CD14-positive monocyte (primary cell): ENCODE measurements around the gene CRIP2. TPM values are rescaled to one million over a fixed set of nuclear protein-coding genes. Genes with fewer than 3 reads are reported as not detected.

Experiments
- DNase-seq, 3 donors: peaks; one replicate each; pipeline ENCODE4 v3.0.0-alpha.2; 2011 to 2022
- H2AFZ ChIP-seq: 2 replicates; pipeline ENCODE4 v1.6.0; 2012; ENCODE audit warnings: mild to moderate bottlenecking, low read depth, low read length, inconsistent platforms; ENCODE audit not compliant: insufficient read depth, poor library complexity, severe bottlenecking
- H3K27ac ChIP-seq, 2 donors: 1 replicate in 1 of 2; 2 replicates in 1 of 2; pipeline ENCODE4 v1.5.1; 2012 to 2013; ENCODE audit warnings: low read length in 2 of 2, control low read depth in 1 of 2, inconsistent platforms in 1 of 2, low read depth in 1 of 2, mild to moderate bottlenecking in 1 of 2
- H3K27me3 ChIP-seq, 2 donors: one replicate each; pipeline versions ENCODE4 v1.6.0 to v1.6.1; 2011 to 2013; ENCODE audit warnings: low read length in 2 of 2; ENCODE audit not compliant: control insufficient read depth in 2 of 2, insufficient read depth in 2 of 2
- H3K36me3 ChIP-seq, 2 donors: replicated peaks in 1 of 2; 1 replicate in 1 of 2; 2 replicates in 1 of 2; pipeline versions ENCODE4 v1.5.1 to v1.6.1; 2012 to 2013; ENCODE audit warnings: low read length in 2 of 2, control low read depth in 1 of 2, inconsistent platforms in 1 of 2, mild to moderate bottlenecking in 1 of 2; ENCODE audit not compliant: insufficient read depth in 2 of 2, control insufficient read depth in 1 of 2
- H3K4me1 ChIP-seq, 2 donors: 1 replicate in 1 of 2; 2 replicates in 1 of 2; pipeline versions ENCODE4 v1.5.1 to v1.6.1; 2012 to 2013; ENCODE audit warnings: low read length in 2 of 2, control low read depth in 1 of 2, inconsistent platforms in 1 of 2, mild to moderate bottlenecking in 1 of 2, moderate library complexity in 1 of 2; ENCODE audit not compliant: insufficient read depth in 2 of 2, control insufficient read depth in 1 of 2
- H3K4me2 ChIP-seq: replicated peaks from 2 replicates; pipeline ENCODE3; 2012; ENCODE audit warnings: low read length, moderate library complexity, mild to moderate bottlenecking; ENCODE audit not compliant: poor library complexity, severe bottlenecking; ENCODE audit errors: extremely low read depth
- H3K4me3 ChIP-seq, 3 experiments: fragments of 200-600 bp in 1 of 3; sonication (generic) in 1 of 3; replicated peaks in 1 of 3; 1 replicate in 2 of 3; 2 replicates in 1 of 3; pipeline ENCODE4 v1.5.1; 2011 to 2013; ENCODE audit warnings: low read length in 3 of 3, mild to moderate bottlenecking in 3 of 3, control low read depth in 2 of 3, low read depth in 2 of 3, inconsistent platforms in 1 of 3, moderate library complexity in 1 of 3
- H3K79me2 ChIP-seq: 2 replicates; pipeline ENCODE4 v1.6.0; 2012; ENCODE audit warnings: mild to moderate bottlenecking, control low read depth, inconsistent platforms, low read length, moderate library complexity; ENCODE audit not compliant: insufficient read depth
- H3K9ac ChIP-seq: 2 replicates; pipeline ENCODE4 v1.6.0; 2017; ENCODE audit warnings: low read length, mild to moderate bottlenecking; ENCODE audit not compliant: insufficient read depth, poor library complexity, severe bottlenecking
- H3K9me3 ChIP-seq, 2 donors: replicated peaks in 1 of 2; 1 replicate in 1 of 2; 2 replicates in 1 of 2; pipeline versions ENCODE4 v1.5.1 to v1.6.1; 2012 to 2013; ENCODE audit warnings: low read length in 2 of 2, control low read depth in 1 of 2; ENCODE audit not compliant: control insufficient read depth in 1 of 2, insufficient read depth in 1 of 2
- H4K20me1 ChIP-seq: 2 replicates; pipeline ENCODE4 v1.6.0; 2012; ENCODE audit warnings: mild to moderate bottlenecking, low read length, control low read depth, moderate library complexity; ENCODE audit not compliant: insufficient read depth
- H3K27ac Mint-ChIP-seq, 7 donors: one replicate each; pipeline ENCODE4 v1.8.0; 2020; ENCODE audit warnings: mild to moderate bottlenecking in 7 of 7, mixed read lengths in 7 of 7, moderate library complexity in 6 of 7, inconsistent platforms in 2 of 7
- H3K27me3 Mint-ChIP-seq, 3 donors: one replicate each; pipeline ENCODE4 v1.8.0; 2021 to 2022; ENCODE audit warnings: low read depth in 3 of 3, mild to moderate bottlenecking in 3 of 3, mixed read lengths in 3 of 3, moderate library complexity in 3 of 3, inconsistent platforms in 1 of 3
- H3K36me3 Mint-ChIP-seq, 2 donors: one replicate each; pipeline ENCODE4 v1.8.0; 2020; ENCODE audit warnings: mixed read lengths in 2 of 2, inconsistent platforms in 1 of 2, mild to moderate bottlenecking in 1 of 2
- H3K4me1 Mint-ChIP-seq: one replicate; pipeline ENCODE4 v1.8.0; 2020; ENCODE audit warnings: mild to moderate bottlenecking, mixed read lengths
- H3K4me3 Mint-ChIP-seq, 2 donors: one replicate each; pipeline ENCODE4 v1.8.0; 2020; ENCODE audit warnings: mild to moderate bottlenecking in 2 of 2, mixed read lengths in 2 of 2, moderate library complexity in 1 of 2
- H3K9me3 Mint-ChIP-seq, 7 donors: one replicate each; pipeline ENCODE4 v1.8.0; 2020 to 2022; ENCODE audit warnings: mixed read lengths in 7 of 7, mild to moderate bottlenecking in 6 of 7, moderate library complexity in 6 of 7, inconsistent platforms in 2 of 7
- CTCF ChIP-seq: fragments of 200-600 bp; IDR thresholded peaks from one replicate; pipeline ENCODE4 v1.8.0; 2022; ENCODE audit warnings: antibody characterized with exemption, mild to moderate bottlenecking
- WGBS: methylation state at CpG from one replicate; pipeline ENCODE4 v1.1.5; 2013; ENCODE audit warnings: missing lambda C conversion rate; ENCODE audit not compliant: insufficient coverage; 5-methylcytosine and 5-hydroxymethylcytosine counted together
- intact Hi-C, 2 donors: fragments of 100-400 bp; cut with micrococcal nuclease; formaldehyde crosslinking; loops; one replicate each; pipeline versions ENCODE4 v1.15.0 to v1.15.1; 2023
- polyA plus RNA-seq, 3 donors: library from polyadenylated mRNA; depleted of rRNA in 1 of 3; unstranded in 2 of 3; stranded (reverse) in 1 of 3; fragments of 300-500 nt in 2 of 3; fragments of >200 nt in 1 of 3; fragmentation: Illumina TruSeq in 2 of 3; gene quantifications; 1 replicate in 2 of 3; 2 replicates in 1 of 3; pipeline ENCODE4 v1.2.3, GENCODE V29; 2012 to 2021

CRIP2 gene
- polyA plus RNA-seq, 3 donors: 2.1 to 4.0 (median 3.3) TPM

- Mint-ChIP-seq H3K36me3 (peaks cover 0 to 4% of the 10 kb centered on the region in 2 donors), H3K4me1 (peaks cover 35% of the 10 kb centered on the region), H3K4me3 (peak overlapping the region in 1 of 2 donors; percentile 78), H3K9me3 (peaks cover 5 to 23% (median 13%) of the 10 kb centered on the region in 7 donors), H3K27ac (peak overlapping the region in 2 of 7 donors; percentile 48 to 69), H3K27me3 (peaks cover 47 to 83% (median 58%) of the 10 kb centered on the region in 3 donors)
- H3K27ac ChIP-seq: no peak overlapping the region
- H3K27me3 ChIP-seq: peaks cover 26 to 66% of the 10 kb centered on the region in 2 donors
- 49% methylated on average over 15 of the region's 16 CpGs for WGBS
- H3K4me1 ChIP-seq: peaks cover 35 to 51% of the 10 kb centered on the region in 2 donors
- H2AFZ ChIP-seq: no peak overlapping the region
- no peak overlapping the region for H3K4me2 ChIP-seq
- no peak for DNase-seq
- peaks cover 9 to 27% of the 10 kb centered on the region in 2 donors for H3K9me3 ChIP-seq
- no peaks in the 10 kb centered on the region for H3K36me3 ChIP-seq
- no peaks in the 10 kb centered on the region for H3K79me2 ChIP-seq
- H4K20me1 ChIP-seq: peaks cover 7% of the 10 kb centered on the region
- intact Hi-C loops: no loop called here
- no peak for TF ChIP-seq CTCF
- no peak overlapping the region for H3K9ac ChIP-seq
- no peak overlapping the region for H3K4me3 ChIP-seq
These were observed 2.4 kb downstream of the CRIP2 start for GRCh38 chr14:105476831-105477659.

GRCh38 chr14:105477660-105478397, 3.2 kb downstream of the CRIP2 start:
- 10% methylated on average over 46 of the region's 56 CpGs for WGBS
- peak overlapping the region in 1 of 2 donors; percentile 78 for H3K4me3 Mint-ChIP-seq
- peaks cover 43% of the 10 kb centered on the region for H3K4me1 Mint-ChIP-seq

More at GRCh38 chr14:105477660-105478397, 3.2 kb downstream of the CRIP2 start:
- Histone ChIP-seq H3K4me2 (no peak overlapping the region), H3K9me3 (peaks cover 9 to 27% of the 10 kb centered on the region in 2 donors), H4K20me1 (peaks cover 7% of the 10 kb centered on the region), H3K4me3 (no peak overlapping the region), H3K4me1 (peaks cover 43 to 58% of the 10 kb centered on the region in 2 donors), H3K9ac (no peak overlapping the region), H3K27me3 (peaks cover 26 to 63% of the 10 kb centered on the region in 2 donors), H3K27ac (no peak overlapping the region), H3K36me3 (no peaks in the 10 kb centered on the region), H2AFZ (no peak overlapping the region), H3K79me2 (no peaks in the 10 kb centered on the region)
- no peak for TF ChIP-seq CTCF
- peaks cover 47 to 80% (median 55%) of the 10 kb centered on the region in 3 donors for H3K27me3 Mint-ChIP-seq
- intact Hi-C loops: no loop called here
- peak overlapping the region in 1 of 7 donors; percentile 25 for H3K27ac Mint-ChIP-seq
- peaks cover 5 to 23% (median 15%) of the 10 kb centered on the region in 7 donors for H3K9me3 Mint-ChIP-seq
- H3K36me3 Mint-ChIP-seq: peaks cover 0 to 7% of the 10 kb centered on the region in 2 donors
- peak in 1 of 3 donors; percentile 36 for DNase-seq
